Right lobe of liver (tissue), 6 donors: ENCODE data around the gene COL25A1. TPM values are rescaled to one million over a fixed set of nuclear protein-coding genes. Genes with fewer than 3 reads are reported as not detected.
A peak's percentile ranks its signal among the peaks of the same experiment; 100 is the strongest.

Source experiments
- ATAC-seq, 4 donors: fragments of 200-7000 bp; cut with Tn5 transposase; one replicate each; pipeline ENCODE4 v1.9.1; 2020; ENCODE audit warnings: mild to moderate bottlenecking in 4 of 4, moderate library complexity in 4 of 4
- DNase-seq, 3 donors: peaks; one replicate each; pipeline ENCODE4 v3.0.0-alpha.2; 2020
- H3K27ac ChIP-seq, 3 donors: fragments of 200-600 bp; one replicate each; pipeline ENCODE4 v1.8.0; 2022
- H3K27me3 ChIP-seq, 2 donors: fragments of 200-600 bp; one replicate each; pipeline ENCODE4 v1.8.0; 2022
- H3K36me3 ChIP-seq, 4 donors: fragments of 200-600 bp; sonication (generic) in 1 of 4; one replicate each; pipeline versions ENCODE4 v1.5.1 to v1.8.0; 2017 to 2022; ENCODE audit warnings: control low read depth in 1 of 4
- H3K4me1 ChIP-seq, 4 donors: fragments of 200-600 bp; sonication (generic) in 1 of 4; one replicate each; pipeline versions ENCODE4 v1.5.1 to v1.8.0; 2017 to 2022; ENCODE audit warnings: control low read depth in 1 of 4
- H3K4me3 ChIP-seq, 3 donors: fragments of 200-600 bp; one replicate each; pipeline ENCODE4 v1.8.0; 2022
- H3K9me3 ChIP-seq, 4 donors: fragments of 200-600 bp; sonication (generic) in 1 of 4; one replicate each; pipeline versions ENCODE4 v1.5.1 to v1.8.0; 2017 to 2022; ENCODE audit warnings: control low read depth in 1 of 4
- CTCF ChIP-seq, 4 donors: fragments of 200-600 bp in 3 of 4; fragments of 450-650 bp in 1 of 4; IDR thresholded peaks; one replicate each; pipeline versions ENCODE4 v1.5.1 to v1.8.0; 2016 to 2022; ENCODE audit warnings: antibody characterized with exemption in 4 of 4, mild to moderate bottlenecking in 2 of 4
- POLR2A ChIP-seq: fragments of 450-650 bp; IDR thresholded peaks from one replicate; pipeline ENCODE4 v1.6.1; 2017; ENCODE audit warnings: antibody characterized with exemption, mild to moderate bottlenecking
- WGBS: methylation state at CpG from one replicate; pipeline ENCODE4 v1.1.6; 2018; ENCODE audit warnings: low coverage, low lambda C conversion rate; ENCODE audit not compliant: insufficient coverage; ENCODE audit errors: missing lambda C conversion rate; 5-methylcytosine and 5-hydroxymethylcytosine counted together
- intact Hi-C, 2 donors: fragments of 100-400 bp; cut with DNase I; formaldehyde crosslinking; loops; one replicate each; pipeline versions ENCODE4 v1.11.2 to v1.14.1; 2022
- total RNA-seq, 6 experiments: library from RNA; depleted of rRNA in 2 of 6; stranded (reverse); fragments of >200 nt in 2 of 6; fragmentation: NEBNext Ultra II Directional in 3 of 6; extraction: Animal tissue kit (Norgen Biotek cat#: 25700) in 3 of 6; gene quantifications; one replicate each; pipeline versions ENCODE4 v1.1.0 to v1.2.4, GENCODE V29; 2016 to 2023
- donor health status: DM: no; HTN: yes; CAD: no.
- donor health status: DM: no; HTN: no; CAD: no.
- donor health status: DM: no; HTN: no; CAD: no.
- donor health status: DM: no; HTN: yes; CAD: no.
- donor health status: DM: no; HTN: yes; CAD: no.

Gene COL25A1
- total RNA-seq, 6 experiments from 2014 or later: 0.06 to 4.8 (median 1.3) TPM

GRCh38 chr4:108890484-108890881 lies 412.0 kb downstream of the COL25A1 start:
- Histone ChIP-seq H3K36me3 (no peaks in the 10 kb centered on the region), H3K9me3 (no peaks in the 10 kb centered on the region), H3K27me3 (no peaks in the 10 kb centered on the region), H3K4me3 (no peak overlapping the region), H3K4me1 (no peaks in the 10 kb centered on the region), H3K27ac (no peak overlapping the region)
- ATAC-seq (no peak), DNase-seq (no peak)
- TF ChIP-seq POLR2A (no peak), CTCF (IDR thresholded peaks at IDR 0.05) (no peak)
- intact Hi-C loops: no loop called here
- 44% methylated on average over 1 of the region's 2 CpGs for WGBS

- ATAC-seq: peak in 2 of 4 donors; percentile 45 to 47
- no peaks in the 10 kb centered on the region for H3K9me3 ChIP-seq
- 40% methylated on average over 8 of the region's 8 CpGs for WGBS
- TF ChIP-seq CTCF (IDR thresholded peaks at IDR 0.05) (no peak), POLR2A (no peak)
- H3K4me1 ChIP-seq: no peaks in the 10 kb centered on the region
- no peaks in the 10 kb centered on the region for H3K27me3 ChIP-seq
- intact Hi-C loops: no loop called here
- H3K36me3 ChIP-seq: no peaks in the 10 kb centered on the region
- no peak overlapping the region for H3K4me3 ChIP-seq
- no peak overlapping the region for H3K27ac ChIP-seq
- no peak for DNase-seq
Measured at GRCh38 chr4:108889696-108890483, 412.6 kb downstream of the COL25A1 start.

GRCh38 chr4:108888769-108889168 lies 413.7 kb downstream of the COL25A1 start:
- Histone ChIP-seq H3K4me1 (no peaks in the 10 kb centered on the region), H3K27ac (no peak overlapping the region), H3K4me3 (no peak overlapping the region), H3K9me3 (no peaks in the 10 kb centered on the region), H3K27me3 (no peaks in the 10 kb centered on the region), H3K36me3 (no peaks in the 10 kb centered on the region)
- 63% methylated on average over 1 of the region's 1 CpG for WGBS
- intact Hi-C loops: no loop called here
- TF ChIP-seq POLR2A (no peak), CTCF (IDR thresholded peaks at IDR 0.05) (no peak)
- no peak for DNase-seq
- no peak for ATAC-seq

- WGBS: 76% methylated on average over 5 of the region's 5 CpGs
- no peak for ATAC-seq
Measured at GRCh38 chr4:108887034-108887433, 415.4 kb downstream of the COL25A1 start.

More at GRCh38 chr4:108887034-108887433, 415.4 kb downstream of the COL25A1 start:
- no peaks in the 10 kb centered on the region for H3K4me1 ChIP-seq
- H3K27ac ChIP-seq: no peak overlapping the region
- no peaks in the 10 kb centered on the region for H3K36me3 ChIP-seq
- H3K9me3 ChIP-seq: no peaks in the 10 kb centered on the region
- intact Hi-C loops: no loop called here
- H3K27me3 ChIP-seq: no peaks in the 10 kb centered on the region
- DNase-seq: no peak
- H3K4me3 ChIP-seq: no peak overlapping the region
- TF ChIP-seq CTCF (IDR thresholded peaks at IDR 0.05) (no peak), POLR2A (no peak)
